ENCODE data around the gene METTL3.
"Not testable (repeated sequence)": the region's sequence is repeated elsewhere in the genome, so short reads cannot be mapped to it uniquely, and the experiment has no call there.

Gene METTL3

GRCh38 chr14:21510735-21511657 is at the start of gene METTL3:
Gene METTL3, minus strand, starts transcription at chr14:21511340. Its CDS starts 117 bp downstream, at chr14:21511223.
- peak; percentile 98 for DNase-seq

DNA sequence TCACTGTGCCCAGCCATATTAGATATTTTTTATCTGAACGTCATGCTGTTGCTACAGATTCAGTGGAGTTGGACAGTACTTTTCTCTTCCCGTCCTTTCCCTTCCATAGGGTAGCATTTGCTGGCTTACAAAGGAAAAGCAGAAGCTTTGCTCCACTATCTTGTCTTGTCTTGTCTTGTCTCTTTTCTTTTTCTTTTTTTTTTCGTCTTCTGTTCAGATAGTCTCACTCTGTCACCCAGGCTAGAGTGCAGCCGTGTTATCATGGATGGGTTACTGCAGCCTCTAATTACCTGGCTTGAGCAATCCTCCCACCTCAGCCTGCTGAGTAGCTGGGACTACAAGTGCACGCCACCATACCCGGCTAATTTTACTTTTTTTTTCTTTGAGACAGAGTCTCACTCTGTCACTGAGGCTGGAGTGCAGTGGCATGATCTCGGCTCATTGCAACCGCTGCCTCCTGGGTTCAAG is 47.6 kb upstream of the METTL3 start:
- DNase-seq = no peak

GRCh38 chr14:21557084-21557901 is 46.2 kb upstream of the METTL3 start:
- DNase-seq = peak; percentile 83

DNA sequence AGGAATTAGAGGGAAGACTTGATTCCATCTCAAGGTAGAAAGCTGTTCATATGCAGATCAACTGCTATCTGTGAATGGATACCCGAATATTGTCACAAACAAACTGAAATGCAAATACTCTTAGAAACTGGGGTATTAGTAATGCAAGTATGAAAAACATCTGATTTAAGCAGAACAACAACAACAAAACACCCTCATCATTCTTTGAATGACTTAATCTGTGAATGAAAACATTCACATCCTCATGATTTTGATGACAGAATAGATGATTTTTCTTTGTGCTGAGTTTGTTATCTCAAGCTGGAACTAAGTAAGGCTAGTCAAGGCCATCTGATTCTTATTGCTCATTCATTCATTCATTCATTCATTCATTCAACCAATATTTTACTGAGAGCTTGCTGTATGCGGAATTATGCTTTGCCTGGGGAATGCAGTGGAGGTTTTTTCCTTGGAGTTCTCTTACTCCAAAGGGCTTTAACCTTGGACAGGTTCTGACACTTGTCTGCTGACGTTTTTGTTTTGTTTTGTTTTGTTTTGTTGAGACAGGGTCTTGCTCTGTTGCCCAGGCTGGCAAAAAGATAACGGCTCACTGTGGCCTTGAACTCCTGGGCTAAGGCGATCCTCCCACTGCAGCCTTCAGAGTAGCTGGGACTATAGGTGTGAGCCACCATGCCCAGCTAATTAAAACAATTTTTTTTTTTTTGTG is 45.4 kb upstream of the METTL3 start:
- DNase-seq = no peak

GRCh38 chr14:21553266-21553665 is 42.1 kb upstream of the METTL3 start:
- DNase-seq = no peak

GRCh38 chr14:21544588-21544987 is 33.4 kb upstream of the METTL3 start:
- not testable (repeated sequence) for DNase-seq

DNA sequence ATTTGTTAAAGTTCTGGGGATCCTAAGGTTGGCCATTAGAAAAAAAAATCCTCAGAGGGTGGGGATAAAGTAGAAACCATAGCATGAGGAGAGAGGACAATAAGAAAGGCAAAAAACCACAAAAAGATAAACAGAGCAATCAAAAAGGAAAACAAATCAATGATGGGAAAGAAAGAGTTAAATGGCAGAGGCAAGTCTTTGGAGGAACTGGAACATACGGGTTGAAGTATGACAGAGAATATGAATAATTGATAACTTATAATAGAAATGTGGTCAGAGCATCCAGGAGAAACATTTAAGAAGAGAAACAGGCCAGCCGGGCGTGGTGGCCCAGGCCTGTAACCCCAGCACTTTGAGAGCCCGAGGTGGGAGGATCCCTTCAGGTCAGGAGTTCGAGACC is 32.8 kb upstream of the METTL3 start:
- DNase-seq = no peak

- no peak for DNase-seq
Measured at GRCh38 chr14:21543521-21543960, 32.4 kb upstream of the METTL3 start.

- no peak for DNase-seq
Measured at GRCh38 chr14:21541413-21542074, 30.4 kb upstream of the METTL3 start.

GRCh38 chr14:21539189-21539940 is 28.2 kb upstream of the METTL3 start:
- no peak for DNase-seq

DNA sequence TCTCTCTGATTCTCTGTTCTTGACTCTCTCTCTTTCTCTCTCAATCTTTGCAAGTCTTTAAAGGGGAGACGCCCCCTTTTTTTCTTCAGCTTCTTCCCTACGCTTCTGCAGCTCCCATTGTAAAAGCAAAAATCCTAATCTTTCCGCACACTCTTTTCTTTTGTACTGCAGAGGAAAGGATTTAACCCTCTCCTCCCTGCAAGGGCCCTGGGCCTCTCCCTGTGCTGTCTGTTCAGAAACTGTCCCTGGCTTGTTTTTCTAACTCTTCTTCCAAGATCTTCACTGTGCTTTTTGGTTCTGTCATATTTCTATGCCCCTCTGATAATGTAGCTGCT is 25.9 kb upstream of the METTL3 start:
- no peak for DNase-seq

DNA sequence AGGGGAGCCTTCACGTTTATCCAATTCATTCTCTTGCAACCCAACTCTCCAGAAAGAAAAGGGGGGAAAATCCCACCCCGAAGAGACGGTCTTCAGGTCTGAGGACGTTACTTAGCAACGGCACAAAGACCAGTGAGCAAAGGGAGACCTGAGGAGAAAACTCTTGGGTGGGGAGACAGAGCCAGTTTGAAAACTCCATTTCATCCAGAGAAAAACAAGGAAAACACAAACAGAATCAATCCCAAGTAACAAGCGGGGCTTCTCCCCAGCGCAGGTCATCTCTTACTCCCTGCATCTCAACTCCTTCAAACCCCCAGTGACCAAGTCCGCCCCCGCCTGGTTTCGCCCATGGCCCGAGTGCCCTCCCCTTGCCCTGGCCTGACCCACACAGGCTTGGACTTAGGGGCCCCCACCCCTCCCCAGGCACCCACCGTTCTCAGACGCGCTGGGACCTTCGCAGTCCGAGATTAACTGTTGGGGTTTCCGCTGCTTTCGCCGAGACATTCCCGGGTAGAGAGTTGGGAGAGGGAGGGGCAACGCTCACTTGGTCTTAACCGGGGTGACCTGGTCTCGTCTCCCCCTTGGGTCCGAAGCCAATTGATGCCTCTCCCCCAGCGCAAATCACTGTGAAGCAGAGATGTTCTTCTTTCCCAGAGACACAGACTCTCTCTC is 25.4 kb upstream of the METTL3 start:
- no peak for DNase-seq

- DNase-seq = no peak
Measured at GRCh38 chr14:21535545-21536417, 24.6 kb upstream of the METTL3 start.

DNA sequence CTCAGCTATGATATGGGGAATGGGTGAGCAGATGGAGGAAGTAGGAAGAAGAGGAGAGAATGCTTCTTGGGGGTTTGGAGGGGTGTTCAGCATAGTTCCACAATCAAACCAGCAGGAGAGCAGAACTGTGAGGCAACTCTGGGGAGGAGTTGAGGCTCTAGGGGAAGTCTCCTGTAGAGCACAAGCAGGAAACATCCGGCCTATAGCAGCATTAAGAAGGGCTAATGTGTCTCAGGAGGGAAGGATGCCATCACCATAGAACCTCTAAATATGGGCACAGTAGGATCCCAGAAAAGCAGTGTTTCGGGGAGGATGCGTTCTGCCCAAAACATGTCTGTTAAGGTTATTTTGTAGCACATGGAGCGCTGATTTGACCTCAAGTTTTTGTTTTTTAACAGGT is 23.4 kb upstream of the METTL3 start:
- no peak for DNase-seq

- DNase-seq = no peak
Measured at GRCh38 chr14:21533294-21533693, 22.2 kb upstream of the METTL3 start.

GRCh38 chr14:21529515-21529914 is 18.4 kb upstream of the METTL3 start:
- no peak for DNase-seq

GRCh38 chr14:21528381-21529348 is 17.5 kb upstream of the METTL3 start:
- DNase-seq = no peak

- no peak for DNase-seq
Measured at GRCh38 chr14:21527318-21527679, 16.2 kb upstream of the METTL3 start.
